ENCODE measurements around the gene LNX2.

GRCh38 chr13:27601803-27602202 lies 18.5 kb downstream of the LNX2 start:
- TF ChIP-seq EZH2 (IDR thresholded peaks at IDR 0.05; ENCODE audit: low read length) = no peak
- no peak for TF ChIP-seq CTCF (optimal IDR thresholded peaks at IDR 0.05 in 1 of 3, IDR thresholded peaks at IDR 0.05 in 1 of 3, conservative IDR thresholded peaks at IDR 0.05 in 1 of 3; ENCODE audit: extremely low read depth in 1 of 3, insufficient read depth in 2 of 3, low read length in 3 of 3)
